H1 (cell line): ENCODE data around the gene PCBP1.
"Not testable (repeated sequence)": the region's sequence is repeated elsewhere in the genome, so short reads cannot be mapped to it uniquely, and the experiment has no call there.

ENCODE experiments used
- ATF3 ChIP-seq: IDR thresholded peaks from 2 replicates; pipeline ENCODE4 v1.6.1; 2011; ENCODE audit warnings: low read depth, mild to moderate bottlenecking, low read length; ENCODE audit not compliant: insufficient read depth
- BCL11A ChIP-seq, 2 experiments: IDR thresholded peaks; one replicate each; pipeline ENCODE4 v1.6.1; 2011; ENCODE audit warnings: low read depth in 2 of 2, low read length in 2 of 2, mild to moderate bottlenecking in 2 of 2
- BRCA1 ChIP-seq: IDR thresholded peaks from 2 replicates; pipeline ENCODE4 v1.6.1; 2012; ENCODE audit warnings: low read depth, low read length, improper control_type of control experiment
- CTCF ChIP-seq, 3 experiments: IDR thresholded peaks; 1 replicate in 2 of 3; 2 replicates in 1 of 3; pipeline versions ENCODE4 v1.5.1 to v1.6.1; 2011; ENCODE audit warnings: low read length in 3 of 3, mild to moderate bottlenecking in 3 of 3, inconsistent platforms in 2 of 3, low read depth in 1 of 3, moderate library complexity in 1 of 3; ENCODE audit not compliant: insufficient read depth in 1 of 3; ENCODE audit errors: control extremely low read depth in 1 of 3
- EP300 ChIP-seq, 2 experiments: IDR thresholded peaks; 1 replicate in 1 of 2; 2 replicates in 1 of 2; pipeline ENCODE4 v1.6.1; 2011 to 2012; ENCODE audit warnings: low read depth in 2 of 2, low read length in 2 of 2, mild to moderate bottlenecking in 2 of 2, borderline replicate concordance in 1 of 2, inconsistent platforms in 1 of 2, moderate library complexity in 1 of 2
- EZH2 ChIP-seq: fragments of 200-600 bp; sonication (generic); IDR thresholded peaks from 2 replicates; pipeline ENCODE4 v1.7.1; 2012; ENCODE audit warnings: low read depth, mild to moderate bottlenecking, moderate library complexity, low read length, inconsistent platforms; ENCODE audit not compliant: severe bottlenecking
- GABPA ChIP-seq: IDR thresholded peaks from 2 replicates; pipeline ENCODE4 v1.6.1; 2011; ENCODE audit warnings: mild to moderate bottlenecking, low read length, moderate library complexity, borderline replicate concordance; ENCODE audit not compliant: insufficient read depth
- JUND ChIP-seq: IDR thresholded peaks from 2 replicates; pipeline ENCODE4 v1.6.1; 2011; ENCODE audit warnings: mild to moderate bottlenecking, improper control_type of control experiment, low read length
- POLR2A ChIP-seq, 2 experiments: IDR thresholded peaks; 1 replicate in 1 of 2; 2 replicates in 1 of 2; pipeline ENCODE4 v1.6.1; 2011; ENCODE audit warnings: low read depth in 2 of 2, low read length in 2 of 2, mild to moderate bottlenecking in 2 of 2; ENCODE audit errors: control extremely low read depth in 1 of 2
- POLR2AphosphoS5 ChIP-seq: IDR thresholded peaks from 2 replicates; pipeline ENCODE4 v1.6.1; 2011; ENCODE audit warnings: low read depth, low read length
- POU5F1 ChIP-seq: IDR thresholded peaks from 2 replicates; pipeline ENCODE4 v1.6.1; 2011; ENCODE audit warnings: low read depth, mild to moderate bottlenecking, low read length, moderate library complexity
- RFX5 ChIP-seq: IDR thresholded peaks from 2 replicates; pipeline ENCODE4 v1.6.1; 2011; ENCODE audit warnings: low read depth, low read length, improper control_type of control experiment, borderline replicate concordance
- TCF12 ChIP-seq: IDR thresholded peaks from 2 replicates; pipeline ENCODE4 v1.6.1; 2011; ENCODE audit warnings: low read depth, mild to moderate bottlenecking, low read length
- ZNF274 ChIP-seq: IDR thresholded peaks from 2 replicates; pipeline ENCODE4 v1.7.0; 2012; ENCODE audit warnings: low read length, borderline replicate concordance; ENCODE audit errors: extremely low read depth

GRCh38 chr2:70092576-70093243, 5.4 kb downstream of the PCBP1 start:
- not testable (repeated sequence) for TF ChIP-seq CTCF (IDR thresholded peaks at IDR 0.05; ENCODE audit: control extremely low read depth in 1 of 3, insufficient read depth in 1 of 3, low read depth in 1 of 3, low read length in 3 of 3); BRCA1; POLR2AphosphoS5; TCF12; BCL11A (IDR thresholded peaks at IDR 0.05; ENCODE audit: low read depth in 2 of 2, low read length in 2 of 2); POU5F1; ATF3; EZH2; GABPA; JUND; RFX5; POLR2A (IDR thresholded peaks at IDR 0.05; ENCODE audit: control extremely low read depth in 1 of 2, low read depth in 2 of 2, low read length in 2 of 2); ZNF274; EP300 (IDR thresholded peaks at IDR 0.05; ENCODE audit: borderline replicate concordance in 1 of 2, low read depth in 2 of 2, low read length in 2 of 2)
